Brain microvascular endothelial cell (primary cell): ENCODE results near the gene FHDC1.

Source experiments
- DNase-seq: peaks from one replicate; pipeline ENCODE4 v3.0.0-alpha.2; 2020
- H3K27ac ChIP-seq: fragments of 250-450 bp; sonication (Bioruptor Pico); 2 replicates; pipeline ENCODE4 v1.5.1; 2020; ENCODE audit warnings: mild to moderate bottlenecking, moderate library complexity
- H3K27me3 ChIP-seq: fragments of 250-450 bp; sonication (Bioruptor Pico); replicated peaks from 2 replicates; pipeline ENCODE4 v1.5.1; 2020; ENCODE audit warnings: mild to moderate bottlenecking
- H3K36me3 ChIP-seq: fragments of 250-450 bp; sonication (Bioruptor Pico); replicated peaks from 2 replicates; pipeline ENCODE4 v1.5.1; 2020; ENCODE audit warnings: mild to moderate bottlenecking
- H3K4me3 ChIP-seq: 2 replicates; pipeline ENCODE4 v1.5.1; 2011; ENCODE audit warnings: low read depth, mild to moderate bottlenecking, control low read depth, low read length, moderate library complexity
- in situ Hi-C: cut with HindIII; loops from 2 replicates; pipeline ENCODE4 v1.10.0; 2017; ENCODE audit warnings: low sequenced_read_pairs, low pct_ligation_motif_present
- TF ChIP-seq, protein P1 (sequence below): IDR thresholded peaks from 2 replicates; pipeline ENCODE4 v1.5.1; 2011; ENCODE audit warnings: low read depth, mild to moderate bottlenecking, moderate library complexity, low read length, control low read depth, inconsistent platforms; ENCODE audit errors: missing control alignments

The FHDC1 gene

DNA sequence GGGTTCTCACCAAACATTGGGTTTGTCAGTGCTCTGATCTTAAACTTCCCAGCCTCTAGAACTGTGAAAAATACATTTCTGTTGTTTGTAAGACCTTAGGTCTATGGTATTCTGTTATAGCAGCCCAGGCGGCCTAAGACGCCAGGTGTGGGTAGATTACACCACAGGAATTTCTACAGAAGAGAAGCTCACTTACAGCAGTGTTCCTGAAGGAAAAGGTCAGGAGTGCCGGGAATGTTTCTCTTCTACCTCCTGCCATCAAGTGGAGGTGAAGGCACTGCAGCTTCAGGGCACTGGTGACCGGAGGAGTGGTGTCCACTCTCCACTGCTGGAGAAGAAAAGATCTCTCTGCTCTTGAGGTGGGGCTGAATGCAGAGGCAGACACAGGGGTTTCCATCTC is 45.7 kb downstream of the FHDC1 start:
- H3K27ac ChIP-seq = no peak overlapping the region
- no peaks in the 10 kb centered on the region for H3K27me3 ChIP-seq
- TF ChIP-seq, protein P1, sequence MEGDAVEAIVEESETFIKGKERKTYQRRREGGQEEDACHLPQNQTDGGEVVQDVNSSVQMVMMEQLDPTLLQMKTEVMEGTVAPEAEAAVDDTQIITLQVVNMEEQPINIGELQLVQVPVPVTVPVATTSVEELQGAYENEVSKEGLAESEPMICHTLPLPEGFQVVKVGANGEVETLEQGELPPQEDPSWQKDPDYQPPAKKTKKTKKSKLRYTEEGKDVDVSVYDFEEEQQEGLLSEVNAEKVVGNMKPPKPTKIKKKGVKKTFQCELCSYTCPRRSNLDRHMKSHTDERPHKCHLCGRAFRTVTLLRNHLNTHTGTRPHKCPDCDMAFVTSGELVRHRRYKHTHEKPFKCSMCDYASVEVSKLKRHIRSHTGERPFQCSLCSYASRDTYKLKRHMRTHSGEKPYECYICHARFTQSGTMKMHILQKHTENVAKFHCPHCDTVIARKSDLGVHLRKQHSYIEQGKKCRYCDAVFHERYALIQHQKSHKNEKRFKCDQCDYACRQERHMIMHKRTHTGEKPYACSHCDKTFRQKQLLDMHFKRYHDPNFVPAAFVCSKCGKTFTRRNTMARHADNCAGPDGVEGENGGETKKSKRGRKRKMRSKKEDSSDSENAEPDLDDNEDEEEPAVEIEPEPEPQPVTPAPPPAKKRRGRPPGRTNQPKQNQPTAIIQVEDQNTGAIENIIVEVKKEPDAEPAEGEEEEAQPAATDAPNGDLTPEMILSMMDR = no peak
- no peaks in the 10 kb centered on the region for H3K36me3 ChIP-seq
- in situ Hi-C loops = no loop called here
- no peak for DNase-seq
- no peak overlapping the region for H3K4me3 ChIP-seq

DNA sequence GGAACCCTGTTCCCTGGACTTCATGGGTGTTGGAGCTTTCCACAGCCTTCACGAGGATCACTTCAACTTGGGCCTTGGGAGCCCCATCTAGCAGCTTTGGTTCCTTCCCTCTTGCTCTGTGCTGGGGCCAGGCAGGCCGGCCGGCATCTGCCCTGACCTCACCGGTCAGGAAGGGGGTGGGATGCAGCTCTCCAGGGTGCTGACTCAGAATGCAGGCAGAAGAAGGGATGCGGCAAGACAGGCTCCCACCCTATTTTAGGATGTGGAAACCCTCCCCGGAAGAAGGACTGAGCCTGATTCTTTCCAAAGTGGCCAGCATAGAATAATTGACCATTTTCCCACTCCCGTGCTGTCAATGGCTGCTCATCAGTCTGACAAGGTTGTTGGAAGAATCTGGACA is 47.1 kb downstream of the FHDC1 start:
- TF ChIP-seq, protein P1 = no peak
- Histone ChIP-seq H3K27me3 (no peaks in the 10 kb centered on the region), H3K36me3 (no peaks in the 10 kb centered on the region), H3K4me3 (no peak overlapping the region), H3K27ac (no peak overlapping the region)
- no peak for DNase-seq
- in situ Hi-C loops = no loop called here

DNA sequence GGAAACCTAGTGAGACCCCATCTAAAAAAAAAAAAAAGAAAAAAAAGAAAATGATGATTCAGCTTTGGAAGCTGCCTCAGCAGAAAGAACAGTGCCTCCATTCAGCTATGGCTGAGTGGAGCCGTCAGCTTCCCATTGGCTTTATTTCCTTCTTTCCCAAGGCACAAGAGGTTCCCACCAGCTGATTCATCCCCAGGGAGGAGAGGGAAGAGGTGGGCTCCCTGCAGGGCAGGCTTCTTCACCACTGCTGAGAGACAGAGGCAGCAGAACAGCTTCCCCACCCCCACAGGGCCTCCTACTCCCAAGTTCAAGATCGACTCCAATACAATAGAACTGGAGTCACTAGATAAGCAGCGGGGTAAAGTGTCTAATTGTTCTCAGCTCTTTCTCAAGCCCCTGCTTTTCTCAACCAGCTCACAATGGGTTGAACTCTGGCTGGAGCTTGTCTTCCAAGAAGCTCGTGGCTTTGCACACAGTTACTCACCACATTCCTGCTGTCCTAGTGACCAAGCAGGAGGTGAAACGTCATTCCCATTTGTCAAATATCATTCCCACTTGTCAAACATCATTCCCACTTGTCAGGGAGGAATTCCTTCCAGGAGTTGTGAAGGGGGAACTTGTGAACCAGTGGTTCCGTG is 47.8 kb downstream of the FHDC1 start:
- no peak overlapping the region for H3K4me3 ChIP-seq
- in situ Hi-C loops = no loop called here
- TF ChIP-seq, protein P1 = no peak
- no peaks in the 10 kb centered on the region for H3K27me3 ChIP-seq
- DNase-seq = peak; percentile 56
- H3K36me3 ChIP-seq = no peaks in the 10 kb centered on the region
- no peak overlapping the region for H3K27ac ChIP-seq

DNA sequence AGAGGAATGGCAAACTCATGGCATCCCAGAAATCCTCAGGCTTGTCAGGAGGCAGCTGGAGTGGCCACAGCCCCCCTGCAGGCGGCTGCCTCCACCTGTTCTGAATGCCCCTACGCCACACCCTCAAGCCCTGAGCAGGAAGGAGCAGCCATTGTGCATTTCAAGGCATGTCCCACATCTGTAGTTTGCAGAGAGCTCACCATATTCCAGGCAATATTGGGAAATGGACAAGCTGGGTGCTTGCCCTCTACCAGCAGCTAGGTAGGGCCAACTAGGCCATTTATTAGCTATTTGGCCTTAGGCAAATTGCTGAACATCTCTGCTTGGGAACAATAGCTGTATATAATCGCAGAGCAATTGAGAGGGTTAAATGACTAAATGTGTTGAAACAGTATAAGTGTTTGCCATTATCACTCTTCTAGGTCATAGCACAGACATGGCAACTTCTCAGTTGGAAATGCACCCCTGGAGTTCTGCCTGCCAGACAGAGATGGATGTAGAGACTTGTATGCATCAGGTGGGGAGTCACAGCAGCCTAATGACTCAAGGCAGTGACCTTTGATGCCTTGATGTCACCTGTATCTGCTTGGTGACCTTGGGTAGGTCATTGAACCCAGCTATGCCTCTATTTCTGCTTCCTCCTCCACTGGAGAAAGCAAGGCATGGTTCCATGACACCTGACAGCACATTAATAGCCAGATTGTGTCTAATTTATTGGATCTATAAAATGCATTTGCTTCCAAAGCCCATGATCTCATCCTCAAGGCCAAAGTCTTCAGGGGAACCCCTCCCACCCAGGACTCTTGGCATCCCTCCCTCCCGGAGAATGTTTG is 52.8 kb downstream of the FHDC1 start:
- in situ Hi-C loops = no loop called here
- Histone ChIP-seq H3K36me3 (no peaks in the 10 kb centered on the region), H3K27me3 (no peaks in the 10 kb centered on the region), H3K4me3 (no peak overlapping the region), H3K27ac (no peak overlapping the region)
- DNase-seq = no peak
- TF ChIP-seq, protein P1 = no peak

DNA sequence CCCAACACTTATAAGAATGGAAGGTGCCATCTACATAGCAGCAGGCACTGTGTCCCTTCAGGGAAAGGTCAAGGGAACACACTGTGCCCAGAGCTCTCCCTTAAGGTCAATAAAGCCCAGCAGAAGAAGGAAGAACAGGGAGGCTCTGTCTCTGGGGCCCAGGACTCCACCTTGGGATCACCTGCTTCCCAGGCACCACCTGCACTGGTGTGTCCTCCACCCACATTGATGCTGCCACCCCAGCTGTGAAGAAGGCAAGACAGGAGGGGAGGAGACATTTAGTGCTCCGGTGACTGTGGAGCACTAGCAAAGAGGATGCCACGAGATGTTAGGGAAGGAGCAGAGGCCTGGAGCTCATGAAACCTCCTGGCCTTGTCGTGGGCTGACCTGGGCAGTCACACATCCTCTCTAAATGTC is 53.4 kb downstream of the FHDC1 start:
- Histone ChIP-seq H3K4me3 (no peak overlapping the region), H3K36me3 (no peaks in the 10 kb centered on the region), H3K27ac (no peak overlapping the region), H3K27me3 (no peaks in the 10 kb centered on the region)
- no peak for DNase-seq
- TF ChIP-seq, protein P1 = no peak
- in situ Hi-C loops = no loop called here
